Parathyroid adenoma (tissue), 2 donors: ENCODE results near the gene MYO1D.

Experiments
- H2AFZ ChIP-seq: fragments of 300-600 bp; sonication (generic); one replicate; pipeline ENCODE4 v1.7.0; 2017; ENCODE audit warnings: antibody characterized with exemption, mild to moderate bottlenecking
- H3K27ac ChIP-seq: fragments of 300-600 bp; sonication (generic); one replicate; pipeline ENCODE4 v1.7.0; 2017
- H3K27me3 ChIP-seq: fragments of 300-600 bp; sonication (generic); one replicate; pipeline ENCODE4 v1.7.0; 2017; ENCODE audit warnings: low read length; ENCODE audit not compliant: control insufficient read depth, insufficient read depth
- H3K36me3 ChIP-seq: fragments of 300-600 bp; sonication (generic); one replicate; pipeline ENCODE4 v1.7.0; 2017; ENCODE audit warnings: low read length; ENCODE audit not compliant: control insufficient read depth, insufficient read depth
- H3K4me1 ChIP-seq: fragments of 300-600 bp; sonication (generic); one replicate; pipeline ENCODE4 v1.7.0; 2017; ENCODE audit warnings: control low read depth
- H3K4me2 ChIP-seq: fragments of 300-600 bp; sonication (generic); one replicate; pipeline ENCODE4 v1.7.0; 2017; ENCODE audit warnings: low read length
- H3K4me3 ChIP-seq: fragments of 300-600 bp; sonication (generic); one replicate; pipeline ENCODE4 v1.7.0; 2017; ENCODE audit warnings: low read depth, low read length
- H3K79me2 ChIP-seq: fragments of 300-600 bp; sonication (generic); one replicate; pipeline ENCODE4 v1.7.0; 2017; ENCODE audit warnings: control low read depth
- H3K9ac ChIP-seq: fragments of 300-600 bp; sonication (generic); one replicate; pipeline ENCODE4 v1.7.0; 2017; ENCODE audit warnings: mild to moderate bottlenecking
- H3K9me3 ChIP-seq: fragments of 300-600 bp; sonication (generic); one replicate; pipeline ENCODE4 v1.7.0; 2017; ENCODE audit warnings: low read length; ENCODE audit not compliant: control insufficient read depth
- TF ChIP-seq, protein P1 (sequence below): fragments of 300-600 bp; sonication (generic); IDR thresholded peaks from one replicate; pipeline ENCODE4 v1.7.0; 2017; ENCODE audit warnings: antibody characterized with exemption, mild to moderate bottlenecking
- donor health status: primary hyperparathyroidism.

The MYO1D gene

DNA sequence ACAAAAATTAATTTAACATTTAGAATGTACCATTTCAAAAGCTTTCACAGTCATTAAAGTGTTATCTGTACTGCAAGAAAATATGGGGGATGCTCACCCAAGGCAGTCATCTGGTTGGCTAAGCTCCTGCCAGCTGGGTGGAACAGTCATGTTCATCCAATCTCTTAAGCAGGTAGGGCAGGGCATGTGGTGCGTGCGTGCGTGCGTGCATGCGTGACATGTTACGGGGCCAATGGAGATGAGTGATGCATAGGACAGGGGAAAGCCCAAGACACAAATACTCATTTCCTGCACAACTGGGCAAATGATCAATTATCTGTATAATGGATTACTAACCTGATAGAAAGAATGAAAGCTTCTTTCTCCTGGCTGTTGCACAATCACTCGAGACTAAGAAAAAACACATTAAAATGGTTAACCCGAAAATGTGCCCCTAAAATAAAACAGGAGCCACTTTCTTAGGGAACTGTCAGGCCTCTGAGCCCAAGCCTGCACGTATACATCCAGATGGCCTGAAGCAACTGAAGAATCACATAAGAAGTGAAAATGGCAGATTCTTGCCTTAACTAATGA is 104.4 kb downstream of the MYO1D start:
- no peaks in the 10 kb centered on the region for H3K79me2 ChIP-seq
- H3K4me2 ChIP-seq, result no peak overlapping the region
- H3K27ac ChIP-seq, result no peak overlapping the region
- H3K27me3 ChIP-seq, result no peaks in the 10 kb centered on the region
- no peaks in the 10 kb centered on the region for H3K36me3 ChIP-seq
- H2AFZ ChIP-seq, result no peak overlapping the region
- H3K4me3 ChIP-seq, result no peak overlapping the region
- TF ChIP-seq, protein P1, sequence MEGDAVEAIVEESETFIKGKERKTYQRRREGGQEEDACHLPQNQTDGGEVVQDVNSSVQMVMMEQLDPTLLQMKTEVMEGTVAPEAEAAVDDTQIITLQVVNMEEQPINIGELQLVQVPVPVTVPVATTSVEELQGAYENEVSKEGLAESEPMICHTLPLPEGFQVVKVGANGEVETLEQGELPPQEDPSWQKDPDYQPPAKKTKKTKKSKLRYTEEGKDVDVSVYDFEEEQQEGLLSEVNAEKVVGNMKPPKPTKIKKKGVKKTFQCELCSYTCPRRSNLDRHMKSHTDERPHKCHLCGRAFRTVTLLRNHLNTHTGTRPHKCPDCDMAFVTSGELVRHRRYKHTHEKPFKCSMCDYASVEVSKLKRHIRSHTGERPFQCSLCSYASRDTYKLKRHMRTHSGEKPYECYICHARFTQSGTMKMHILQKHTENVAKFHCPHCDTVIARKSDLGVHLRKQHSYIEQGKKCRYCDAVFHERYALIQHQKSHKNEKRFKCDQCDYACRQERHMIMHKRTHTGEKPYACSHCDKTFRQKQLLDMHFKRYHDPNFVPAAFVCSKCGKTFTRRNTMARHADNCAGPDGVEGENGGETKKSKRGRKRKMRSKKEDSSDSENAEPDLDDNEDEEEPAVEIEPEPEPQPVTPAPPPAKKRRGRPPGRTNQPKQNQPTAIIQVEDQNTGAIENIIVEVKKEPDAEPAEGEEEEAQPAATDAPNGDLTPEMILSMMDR, result no peak
- H3K4me1 ChIP-seq, result no peaks in the 10 kb centered on the region
- no peak overlapping the region for H3K9ac ChIP-seq
- H3K9me3 ChIP-seq, result no peaks in the 10 kb centered on the region

DNA sequence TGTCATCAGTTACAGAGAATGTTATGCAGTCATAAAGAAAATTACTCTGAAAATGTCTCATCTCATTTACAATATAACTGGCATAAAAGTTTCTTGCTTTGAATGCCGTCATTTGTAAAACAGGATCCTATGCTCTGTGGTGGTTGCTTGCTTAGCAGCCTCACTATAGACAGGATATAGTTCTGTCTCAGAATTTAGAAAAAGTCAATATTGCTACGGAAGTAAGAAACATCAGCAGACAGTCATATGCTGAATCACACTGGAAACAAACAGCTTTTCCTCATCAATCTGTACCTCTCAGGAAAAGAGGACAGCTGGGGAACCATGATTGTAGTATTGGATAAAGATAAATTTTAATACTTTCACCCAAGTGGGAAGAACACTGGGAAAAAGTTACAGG is 105.5 kb downstream of the MYO1D start:
- no peaks in the 10 kb centered on the region for H3K27me3 ChIP-seq
- TF ChIP-seq, protein P1, result no peak
- H3K4me3 ChIP-seq, result no peak overlapping the region
- no peaks in the 10 kb centered on the region for H3K36me3 ChIP-seq
- no peaks in the 10 kb centered on the region for H3K79me2 ChIP-seq
- H3K9me3 ChIP-seq, result no peaks in the 10 kb centered on the region
- H3K27ac ChIP-seq, result no peak overlapping the region
- H2AFZ ChIP-seq, result no peak overlapping the region
- no peaks in the 10 kb centered on the region for H3K4me1 ChIP-seq
- no peak overlapping the region for H3K4me2 ChIP-seq
- H3K9ac ChIP-seq, result no peak overlapping the region

DNA sequence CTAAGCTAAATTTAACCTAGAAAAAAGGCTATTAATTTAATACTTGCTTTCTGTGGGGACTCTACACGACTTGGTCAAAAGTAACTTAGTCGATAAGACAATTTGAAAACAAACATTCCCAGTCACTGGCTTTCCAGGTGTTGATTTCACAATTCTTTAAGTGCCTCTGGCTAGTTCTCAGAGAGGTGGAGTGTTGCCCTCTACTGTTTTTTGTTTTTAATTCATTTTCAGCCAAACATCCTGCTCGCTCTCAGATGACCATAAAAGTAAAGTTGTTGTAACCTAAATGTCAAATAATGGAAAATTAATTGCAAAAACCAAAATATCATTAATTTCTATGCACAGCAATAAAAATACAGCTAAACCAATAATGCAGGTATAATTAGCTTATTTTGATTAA is 107.1 kb downstream of the MYO1D start:
- H3K27me3 ChIP-seq, result no peaks in the 10 kb centered on the region
- TF ChIP-seq, protein P1, result no peak
- no peak overlapping the region for H3K4me2 ChIP-seq
- no peaks in the 10 kb centered on the region for H3K36me3 ChIP-seq
- no peak overlapping the region for H3K9ac ChIP-seq
- H3K27ac ChIP-seq, result no peak overlapping the region
- H3K9me3 ChIP-seq, result no peaks in the 10 kb centered on the region
- no peaks in the 10 kb centered on the region for H3K79me2 ChIP-seq
- H2AFZ ChIP-seq, result no peak overlapping the region
- H3K4me3 ChIP-seq, result no peak overlapping the region
- no peaks in the 10 kb centered on the region for H3K4me1 ChIP-seq

DNA sequence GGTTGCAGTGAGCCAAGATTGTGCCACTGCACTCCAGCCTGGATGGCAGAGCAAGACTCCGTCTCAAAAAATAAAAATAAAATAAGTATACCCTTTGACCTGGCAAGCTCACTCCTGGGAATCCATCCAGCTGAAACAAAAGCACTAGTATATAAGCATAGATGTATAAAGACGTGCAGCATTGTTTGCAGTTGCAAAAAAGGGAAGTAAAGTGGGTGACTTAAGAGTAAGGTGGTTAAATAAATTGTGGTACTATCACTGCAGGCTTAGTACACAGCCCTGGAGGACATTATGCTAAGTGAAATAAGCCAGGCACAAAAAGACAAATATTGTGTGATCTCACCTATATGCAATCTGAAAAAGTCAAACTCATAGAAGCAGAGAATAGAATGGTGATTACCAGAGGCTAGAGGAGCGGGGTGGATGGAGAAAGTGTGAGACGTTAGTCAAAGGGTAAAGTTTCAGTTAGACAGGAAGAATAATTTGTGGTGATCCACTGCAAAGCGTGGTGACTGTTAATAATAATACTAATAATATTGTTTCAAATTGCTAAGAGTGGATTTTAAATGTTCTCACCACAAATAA is 113.0 kb downstream of the MYO1D start:
- Histone ChIP-seq H3K4me1 (no peaks in the 10 kb centered on the region), H3K79me2 (no peaks in the 10 kb centered on the region), H3K36me3 (no peaks in the 10 kb centered on the region), H3K4me3 (no peak overlapping the region), H3K4me2 (no peak overlapping the region), H3K9ac (no peak overlapping the region), H3K9me3 (no peaks in the 10 kb centered on the region), H3K27me3 (no peaks in the 10 kb centered on the region), H2AFZ (no peak overlapping the region), H3K27ac (no peak overlapping the region)
- TF ChIP-seq, protein P1, result no peak

DNA sequence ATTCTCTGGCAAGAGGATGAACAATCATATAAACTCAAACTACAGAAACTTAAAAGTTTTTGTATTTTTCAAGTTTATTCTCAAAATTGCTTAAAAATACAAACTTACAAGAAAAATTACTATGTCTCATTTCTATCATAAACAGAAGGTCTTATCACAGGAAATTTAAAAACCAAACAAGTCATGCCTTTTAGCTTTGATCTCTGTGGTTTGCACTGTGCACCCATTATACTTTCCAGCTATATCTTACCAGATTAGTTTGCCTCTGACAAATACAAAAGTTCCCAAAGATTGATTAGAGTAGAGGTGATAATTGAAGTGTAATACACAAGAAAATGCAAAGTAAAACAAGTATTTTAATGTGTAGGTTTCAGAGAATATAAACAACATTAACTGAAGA is 117.4 kb downstream of the MYO1D start:
- TF ChIP-seq, protein P1, result no peak
- no peaks in the 10 kb centered on the region for H3K79me2 ChIP-seq
- no peaks in the 10 kb centered on the region for H3K9me3 ChIP-seq
- no peak overlapping the region for H2AFZ ChIP-seq
- no peaks in the 10 kb centered on the region for H3K27me3 ChIP-seq
- H3K4me2 ChIP-seq, result no peak overlapping the region
- H3K4me3 ChIP-seq, result no peak overlapping the region
- no peaks in the 10 kb centered on the region for H3K4me1 ChIP-seq
- no peak overlapping the region for H3K27ac ChIP-seq
- no peak overlapping the region for H3K9ac ChIP-seq
- H3K36me3 ChIP-seq, result no peaks in the 10 kb centered on the region
